GM23338 (cell line): Measurements from ENCODE around the gene NME4. TPM values are rescaled to one million over a fixed set of nuclear protein-coding genes. Genes with fewer than 3 reads are reported as not detected.

Source experiments
- ATAC-seq: fragments of 200-7000 bp; cut with Tn5 transposase; 3 replicates; pipeline ENCODE4 v1.9.1; 2020
- DNase-seq: peaks from one replicate; pipeline ENCODE4 v3.0.0-alpha.2; 2015; ENCODE audit warnings: low spot score
- H2AFZ ChIP-seq: fragments of 200-600 bp; sonication (generic); 2 replicates; pipeline ENCODE4 v1.8.0; 2016; ENCODE audit warnings: antibody characterized with exemption, mild to moderate bottlenecking, moderate library complexity
- H3F3A ChIP-seq: fragments of 200-600 bp; sonication (generic); replicated peaks from 2 replicates; pipeline ENCODE4 v1.8.0; 2017; ENCODE audit warnings: antibody characterized with exemption, mixed run types, low read depth
- H3K27ac ChIP-seq: fragments of 200-600 bp; sonication (generic); 2 replicates; pipeline ENCODE4 v1.6.1; 2016; ENCODE audit warnings: low read depth
- H3K27me3 ChIP-seq: fragments of 200-600 bp; sonication (generic); 2 replicates; pipeline ENCODE4 v1.8.0; 2016; ENCODE audit warnings: mild to moderate bottlenecking, mixed run types, moderate library complexity; ENCODE audit not compliant: insufficient read depth
- H3K36me3 ChIP-seq: fragments of 200-600 bp; sonication (generic); 2 replicates; pipeline ENCODE4 v1.8.0; 2016; ENCODE audit warnings: mild to moderate bottlenecking; ENCODE audit not compliant: insufficient read depth
- H3K4me1 ChIP-seq: fragments of 200-600 bp; sonication (generic); 2 replicates; pipeline ENCODE4 v1.8.0; 2016; ENCODE audit warnings: mild to moderate bottlenecking, moderate library complexity; ENCODE audit not compliant: insufficient read depth
- H3K4me2 ChIP-seq: fragments of 200-600 bp; sonication (generic); 2 replicates; pipeline ENCODE4 v1.7.1; 2017; ENCODE audit warnings: mixed run types
- H3K4me3 ChIP-seq: fragments of 200-600 bp; sonication (generic); 2 replicates; pipeline ENCODE4 v1.6.1; 2016; ENCODE audit warnings: mixed run types
- H3K79me2 ChIP-seq: fragments of 200-600 bp; sonication (generic); replicated peaks from 2 replicates; pipeline ENCODE4 v1.8.0; 2017; ENCODE audit warnings: mild to moderate bottlenecking; ENCODE audit not compliant: insufficient read depth
- H3K9me2 ChIP-seq: fragments of 200-600 bp; sonication (generic); 2 replicates; pipeline ENCODE4 v1.8.0; 2017; ENCODE audit not compliant: insufficient read depth
- H4K20me1 ChIP-seq: fragments of 200-600 bp; sonication (generic); replicated peaks from 2 replicates; pipeline ENCODE4 v1.8.0; 2017; ENCODE audit warnings: mild to moderate bottlenecking; ENCODE audit not compliant: insufficient read depth
- H3K27ac Mint-ChIP-seq: 2 replicates; pipeline ENCODE4 v1.8.0; 2020; ENCODE audit warnings: inconsistent platforms, mild to moderate bottlenecking, moderate library complexity, mixed read lengths
- H3K27me3 Mint-ChIP-seq: 3 replicates; pipeline ENCODE4 v1.8.0; 2022; ENCODE audit warnings: low read depth, mild to moderate bottlenecking, moderate library complexity, mixed read lengths, inconsistent platforms; ENCODE audit not compliant: insufficient read depth, poor library complexity
- H3K36me3 Mint-ChIP-seq: 3 replicates; pipeline ENCODE4 v1.8.0; 2021; ENCODE audit warnings: low read depth, mild to moderate bottlenecking, inconsistent platforms, moderate library complexity, mixed read lengths
- H3K4me1 Mint-ChIP-seq: 3 replicates; pipeline ENCODE4 v1.8.0; 2020; ENCODE audit warnings: mild to moderate bottlenecking, inconsistent platforms, mixed read lengths
- H3K4me3 Mint-ChIP-seq: 3 replicates; pipeline ENCODE4 v1.8.0; 2021; ENCODE audit warnings: moderate library complexity, mild to moderate bottlenecking, inconsistent platforms, mixed read lengths
- H3K9me3 Mint-ChIP-seq: 3 replicates; pipeline ENCODE4 v1.8.0; 2020; ENCODE audit warnings: moderate library complexity, mild to moderate bottlenecking, inconsistent platforms, mixed read lengths
- CTCF ChIP-seq, 2 experiments: fragments of 200-600 bp in 1 of 2; sonication (generic) in 1 of 2; conservative IDR thresholded peaks; 2 replicates each; pipeline versions ENCODE4 v1.5.1 to v1.6.1; 2016 to 2017; ENCODE audit warnings: antibody characterized with exemption in 2 of 2, low read depth in 2 of 2, mild to moderate bottlenecking in 2 of 2, moderate library complexity in 1 of 2
- EZH2phosphoT487 ChIP-seq: fragments of 200-600 bp; sonication (generic); IDR thresholded peaks from one replicate; pipeline ENCODE4 v1.8.1; 2018; ENCODE audit warnings: antibody characterized with exemption; ENCODE audit not compliant: unreplicated experiment
- POLR2AphosphoS5 ChIP-seq: IDR thresholded peaks from 2 replicates; pipeline ENCODE4 v1.6.1; 2016; ENCODE audit warnings: antibody characterized with exemption, low read depth
- STAT1 ChIP-seq: IDR thresholded peaks from one replicate; pipeline ENCODE4 v1.6.1; 2016; ENCODE audit warnings: antibody characterized with exemption; ENCODE audit not compliant: unreplicated experiment
- ZNF114 ChIP-seq: fragments of 250-450 bp; sonication (Bioruptor Pico); IDR thresholded peaks from 2 replicates; pipeline ENCODE4 v1.5.0; 2020; ENCODE audit warnings: mild to moderate bottlenecking, moderate library complexity
- ZNF331 ChIP-seq: fragments of 250-450 bp; sonication (Bioruptor Pico); IDR thresholded peaks from 2 replicates; pipeline ENCODE4 v1.5.0; 2020; ENCODE audit warnings: low read depth, mild to moderate bottlenecking, moderate library complexity
- ZNF462 ChIP-seq: fragments of 250-450 bp; sonication (Bioruptor Pico); IDR thresholded peaks from 2 replicates; pipeline ENCODE4 v1.5.0; 2020; ENCODE audit warnings: mild to moderate bottlenecking, moderate library complexity
- polyA plus RNA-seq: library from polyadenylated mRNA; unstranded; fragments of >200 nt; fragmentation: Nextera tagmentation; extraction: Ambion mirVana; gene quantifications from 2 replicates; pipeline ENCODE4 v1.2.1, GENCODE V29; 2016
- total RNA-seq: library from RNA; depleted of rRNA; stranded (reverse); fragments of >200 nt; shearing (Covaris generic); gene quantifications from 2 replicates; pipeline ENCODE4 v1.2.3, GENCODE V29; 2014

The NME4 gene
- total and polyA plus RNA-seq, 2 experiments from 2014 or later: 249 to 511 TPM

- no peak for TF ChIP-seq ZNF462 (CRISPR knock-in tag)
- TF ChIP-seq EZH2phosphoT487: no peak
Observed at GRCh38 chr16:353404-354290, 43.4 kb upstream of the NME4 start (continued).

- H3K36me3 Mint-ChIP-seq: peaks cover 9% of the 10 kb centered on the region
- no peak for ATAC-seq
- Histone ChIP-seq H3K9me2 (no peaks in the 10 kb centered on the region), H4K20me1 (peaks cover 19% of the 10 kb centered on the region), H3K4me1 (no peaks in the 10 kb centered on the region; the same call in 1 of the 2 replicates), H3K27ac (no peak overlapping the region), H3K4me2 (no peak overlapping the region), H3F3A (peaks cover 3% of the 10 kb centered on the region; the same call in 1 of the 2 replicates), H3K27me3 (no peaks in the 10 kb centered on the region), H3K79me2 (peaks cover 25% of the 10 kb centered on the region), H3K36me3 (no peaks in the 10 kb centered on the region), H3K4me3 (no peak overlapping the region), H2AFZ (no peak overlapping the region)
- H3K4me3 Mint-ChIP-seq: peak overlapping the region; percentile 12; the same call in 1 of the 3 replicates
- DNase-seq: no peak
- H3K27me3 Mint-ChIP-seq: peaks cover 3% of the 10 kb centered on the region
- peaks cover 11% of the 10 kb centered on the region for H3K4me1 Mint-ChIP-seq
- no peak for TF ChIP-seq ZNF114
- no peak for TF ChIP-seq CTCF (conservative IDR thresholded peaks at IDR 0.05; ENCODE audit: low read depth in 2 of 2)
- TF ChIP-seq POLR2AphosphoS5: no peak
- TF ChIP-seq ZNF331 (CRISPR knock-in tag): no peak
- TF ChIP-seq STAT1: no peak
- TF ChIP-seq EZH2phosphoT487: no peak
- H3K27ac Mint-ChIP-seq: no peak overlapping the region
- no peaks in the 10 kb centered on the region for H3K9me3 Mint-ChIP-seq
Observed at GRCh38 chr16:354291-354881, 42.6 kb upstream of the NME4 start.
